ENCODE data around the gene CACNA1A.

CACNA1A gene

DNA sequence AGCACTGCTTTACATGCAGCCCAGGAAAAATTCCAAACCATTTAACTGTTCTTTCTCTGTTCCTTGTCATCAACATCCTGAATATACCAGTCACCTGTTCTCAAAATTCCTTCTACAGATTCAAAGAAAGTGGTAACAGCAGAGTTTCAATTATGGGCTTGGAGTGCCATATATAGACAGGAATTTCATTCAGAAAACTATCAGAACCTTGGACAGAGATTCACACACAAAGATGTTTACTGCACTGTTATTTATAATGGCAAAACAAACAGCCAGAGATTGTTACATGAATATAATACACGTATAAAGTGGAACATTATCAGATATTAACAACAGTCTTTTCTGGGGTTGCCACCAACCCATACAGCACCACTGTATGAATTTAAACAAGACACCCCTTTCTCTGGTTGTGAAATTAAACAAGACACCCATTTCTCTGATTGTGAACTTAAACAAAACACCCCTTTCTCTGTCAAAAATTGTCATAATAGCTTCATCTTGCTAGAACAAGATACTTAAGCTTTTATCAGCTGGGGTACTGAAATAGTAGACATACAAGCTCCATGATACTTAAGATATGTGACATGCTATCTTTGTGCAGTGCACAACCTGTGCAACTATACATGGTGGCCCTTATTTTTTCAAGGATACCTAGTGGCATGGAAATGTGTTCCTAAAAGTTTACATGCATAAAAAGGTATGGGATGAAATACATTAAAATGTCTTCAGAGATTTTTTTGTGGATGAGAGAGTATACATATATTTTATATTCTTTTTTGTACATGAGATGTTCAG lies 12.6 kb downstream of the CACNA1A start:
- DNase-seq (ENCODE audit: low read depth, low spot score): no peak

DNA sequence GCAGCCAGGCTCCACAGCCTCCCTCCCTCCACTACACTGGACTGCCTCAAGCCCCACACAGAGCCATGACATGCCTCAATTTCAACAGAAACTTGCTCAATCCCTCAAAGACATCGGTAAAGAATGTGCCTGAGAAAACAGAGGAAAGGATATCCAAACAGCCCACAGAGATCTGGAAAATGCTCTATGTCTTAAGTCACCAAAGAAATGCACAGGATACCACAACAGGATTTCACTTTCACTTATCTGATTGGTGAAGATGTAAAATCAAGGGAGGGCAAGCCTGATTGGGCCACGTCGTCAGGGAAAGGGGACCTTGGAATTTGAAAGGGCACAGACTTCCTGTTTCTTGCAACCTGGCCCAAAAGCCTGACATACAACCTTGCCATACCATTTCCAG lies 14.2 kb downstream of the CACNA1A start:
- DNase-seq (ENCODE audit: low read depth, low spot score): no peak

GRCh38 chr19:13487985-13488384 lies 18.3 kb downstream of the CACNA1A start:
- DNase-seq (ENCODE audit: low read depth, low spot score): no peak

DNA sequence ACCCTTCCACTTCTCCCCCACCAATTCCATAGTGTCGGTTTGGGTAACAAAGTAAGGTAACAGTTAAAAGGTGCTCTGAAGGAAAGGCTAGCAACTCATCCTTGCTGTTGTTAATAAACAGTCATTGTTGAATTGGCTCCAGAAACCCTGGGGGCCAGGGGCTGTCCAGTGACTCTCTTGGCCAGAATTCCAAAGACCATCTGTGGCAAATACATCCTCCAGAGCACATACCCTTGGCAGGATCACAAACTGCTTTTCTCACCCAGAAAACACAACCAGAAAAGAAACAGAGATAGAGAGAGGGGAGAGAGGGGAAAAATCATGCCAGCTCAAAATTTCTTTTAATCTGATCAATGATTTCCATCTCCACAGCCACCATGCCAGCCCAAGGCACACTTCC lies 22.1 kb downstream of the CACNA1A start:
- no peak for DNase-seq (ENCODE audit: low read depth, low spot score)

DNA sequence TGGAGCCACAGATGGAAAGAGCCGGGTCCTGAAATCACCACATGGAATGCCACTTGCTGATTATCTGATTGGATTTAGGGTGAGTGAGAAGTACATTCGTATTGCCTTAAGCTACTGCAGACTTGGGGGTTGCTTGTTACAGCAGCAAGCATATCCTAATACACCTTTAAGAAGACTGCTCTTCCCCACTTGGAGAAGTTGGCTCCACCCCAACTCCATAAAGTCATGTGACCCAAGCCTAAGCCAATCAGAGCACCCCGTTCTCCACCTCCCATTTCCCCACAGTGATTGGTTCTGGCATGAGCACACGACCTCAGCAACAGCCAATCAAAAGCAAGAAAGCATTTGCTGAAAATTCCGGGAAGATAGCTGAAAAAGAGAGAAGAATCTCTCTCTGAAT lies 23.1 kb downstream of the CACNA1A start:
- DNase-seq (ENCODE audit: low read depth, low spot score): no peak

GRCh38 chr19:13478576-13478975 lies 27.7 kb downstream of the CACNA1A start:
- DNase-seq (ENCODE audit: low read depth, low spot score): no peak

GRCh38 chr19:13476071-13476470 lies 30.2 kb downstream of the CACNA1A start:
- DNase-seq (ENCODE audit: low read depth, low spot score): no peak

- DNase-seq (ENCODE audit: low read depth, low spot score): no peak
Measured at GRCh38 chr19:13475044-13475443, 31.2 kb downstream of the CACNA1A start.

GRCh38 chr19:13466697-13467096 lies 39.6 kb downstream of the CACNA1A start:
- DNase-seq (ENCODE audit: low read depth, low spot score): no peak

DNA sequence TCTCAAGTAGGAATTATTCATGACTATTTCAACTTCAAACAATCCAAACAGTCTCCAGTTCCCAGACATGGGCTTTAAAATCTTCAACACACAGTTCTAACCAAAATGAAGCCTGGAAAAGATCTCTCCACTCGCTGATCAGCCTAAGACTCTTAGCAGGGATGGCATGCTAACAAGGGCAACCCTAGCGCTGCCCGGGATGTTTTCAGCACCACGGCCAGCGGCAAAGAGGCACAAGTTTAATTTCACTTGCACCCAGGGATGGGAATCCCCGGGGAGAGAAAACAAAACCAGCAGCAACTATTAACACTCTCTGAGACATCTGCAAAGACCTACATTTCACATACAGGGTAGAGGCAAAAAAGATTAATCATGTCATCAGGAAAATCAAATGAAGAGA lies 43.0 kb downstream of the CACNA1A start:
- DNase-seq (ENCODE audit: low read depth, low spot score): peak; percentile 8

DNA sequence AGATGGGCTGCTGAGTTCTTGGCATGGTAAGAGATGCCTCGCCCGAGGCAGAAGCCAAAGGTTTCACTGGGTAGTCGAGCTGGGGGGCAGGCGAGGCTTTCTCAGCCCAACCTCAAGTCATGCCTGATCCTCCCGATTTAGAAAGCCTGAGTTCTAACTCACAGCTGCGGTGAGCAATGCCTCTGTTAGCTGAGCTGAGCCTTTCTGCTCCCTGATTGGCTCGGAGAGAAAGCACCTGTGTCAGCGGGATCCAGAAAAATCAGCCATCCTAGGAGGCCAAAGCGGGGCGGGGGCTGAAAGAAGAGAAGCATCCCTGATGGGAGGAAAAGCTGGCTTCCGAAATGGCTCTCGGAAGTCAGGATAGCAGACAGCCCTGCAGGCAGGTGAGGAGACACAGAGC lies 44.7 kb downstream of the CACNA1A start:
- no peak for DNase-seq (ENCODE audit: low read depth, low spot score)

GRCh38 chr19:13460045-13460444 lies 46.2 kb downstream of the CACNA1A start:
- DNase-seq (ENCODE audit: low read depth, low spot score): peak; percentile 15

DNA sequence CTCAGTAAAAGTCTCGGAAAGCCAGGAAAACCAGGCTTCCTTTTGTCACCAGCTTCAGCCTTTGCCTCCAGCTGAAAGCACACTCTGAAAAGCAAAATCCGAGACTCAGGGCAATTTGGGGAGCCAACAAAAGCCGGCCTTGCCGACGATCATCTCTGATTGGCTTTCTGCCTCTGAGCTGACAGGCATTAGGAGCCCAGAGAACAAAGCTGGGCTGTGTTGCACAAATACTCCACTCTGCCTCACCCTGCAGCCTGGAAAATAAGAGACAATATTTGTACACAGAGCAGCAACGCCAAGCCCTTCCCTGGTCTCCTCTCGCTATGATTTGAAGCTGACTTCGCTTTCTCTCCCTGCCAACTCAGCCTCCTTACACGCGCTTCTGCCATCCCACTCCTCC lies 46.9 kb downstream of the CACNA1A start:
- peak; percentile 2 for DNase-seq (ENCODE audit: low read depth, low spot score)

GRCh38 chr19:13451434-13451995 lies 54.8 kb downstream of the CACNA1A start:
- DNase-seq (ENCODE audit: low read depth, low spot score): no peak

- no peak for DNase-seq (ENCODE audit: low read depth, low spot score)
Measured at GRCh38 chr19:13447978-13448377, 58.3 kb downstream of the CACNA1A start.

DNA sequence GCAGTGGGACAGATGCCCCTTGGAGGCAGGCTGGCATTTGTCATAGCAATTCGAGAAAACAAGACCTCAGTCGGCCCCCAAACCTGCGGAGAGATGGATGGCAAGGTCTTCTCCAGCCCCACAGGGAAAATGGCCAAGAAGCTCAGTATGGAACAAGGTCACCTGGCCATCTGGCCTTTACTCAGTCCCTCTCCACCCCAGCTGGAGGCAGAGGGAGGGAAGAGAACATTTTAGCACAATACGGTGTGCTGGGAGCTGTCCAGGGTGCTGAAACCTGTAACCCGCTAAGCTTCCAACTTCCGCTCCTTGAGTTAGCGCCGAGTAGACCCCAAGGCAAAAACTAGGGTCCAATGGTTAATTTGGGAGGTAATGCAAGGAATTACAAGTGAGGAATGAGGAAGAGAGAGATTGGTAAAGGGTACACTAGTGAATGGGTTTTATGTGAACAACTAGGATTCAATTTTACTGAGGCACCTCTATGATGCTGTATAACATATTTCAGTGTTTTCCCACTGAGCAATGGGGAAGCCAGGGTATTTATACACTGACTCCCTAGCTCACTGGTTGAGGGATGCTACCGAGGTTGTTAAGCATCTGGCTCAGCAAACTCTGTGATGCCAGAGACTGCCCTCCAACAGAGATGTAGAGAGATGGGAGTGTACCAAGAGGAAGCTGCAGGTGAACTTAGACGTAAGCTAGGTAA lies 64.3 kb downstream of the CACNA1A start:
- peak; percentile 75 for DNase-seq (ENCODE audit: low read depth, low spot score)

GRCh38 chr19:13437919-13438618 lies 68.2 kb downstream of the CACNA1A start:
- DNase-seq (ENCODE audit: low read depth, low spot score): no peak

DNA sequence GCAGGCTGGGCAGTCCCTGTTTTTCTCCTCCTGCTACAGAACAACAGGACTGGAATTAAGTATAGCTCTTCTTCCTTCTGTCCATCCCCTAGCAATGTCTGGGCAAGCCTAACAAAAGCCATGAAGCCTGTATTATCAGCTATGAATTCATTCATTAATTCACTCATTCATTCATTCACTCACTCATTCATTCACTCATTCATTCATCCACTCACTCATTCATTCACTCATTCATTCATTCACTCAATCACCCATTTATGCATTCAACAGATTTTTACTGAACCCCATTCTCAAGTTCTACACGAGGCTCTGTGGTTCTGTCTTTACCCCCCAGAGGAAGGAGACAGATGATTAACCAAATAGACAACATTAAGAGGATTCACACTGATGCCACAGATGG lies 69.9 kb downstream of the CACNA1A start:
- DNase-seq (ENCODE audit: low read depth, low spot score): no peak

DNA sequence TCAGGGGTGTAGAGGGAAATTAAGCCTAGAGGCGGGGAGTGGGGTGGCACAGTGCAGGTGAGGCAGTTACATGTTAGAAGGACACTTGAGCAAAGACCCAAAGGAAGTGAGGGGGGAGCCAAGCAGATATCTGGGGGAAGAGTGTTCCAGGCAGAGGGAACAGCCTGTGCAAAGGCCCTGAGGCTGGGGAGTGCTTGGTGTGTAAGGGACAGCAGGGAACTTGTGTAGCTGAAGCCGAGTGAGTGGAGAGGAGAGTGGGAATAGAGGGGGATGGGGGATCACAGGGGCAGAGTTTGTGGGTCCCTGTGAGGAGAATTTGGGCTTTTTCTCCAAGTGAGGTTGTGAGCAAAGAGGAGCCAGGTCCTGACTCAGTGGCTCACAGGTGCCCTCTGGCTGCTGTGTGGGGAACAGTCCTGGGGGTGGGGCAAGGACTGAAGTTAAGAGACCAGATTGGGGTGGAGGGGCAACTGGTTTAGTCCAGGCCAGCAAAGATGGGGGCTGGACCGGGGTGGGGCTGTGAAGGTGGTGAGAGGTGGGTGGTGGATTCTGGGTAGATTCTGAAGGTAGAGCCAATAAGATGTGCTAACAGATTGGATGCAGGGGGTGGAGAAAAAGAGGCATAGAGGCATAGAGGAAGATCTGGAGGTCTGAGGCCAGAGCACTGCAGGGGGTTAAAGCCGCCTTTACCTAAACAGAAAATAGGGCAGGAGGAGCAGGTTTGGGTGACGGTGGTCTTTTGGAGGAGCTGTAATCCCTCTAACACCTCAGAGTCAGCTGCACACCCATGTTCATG lies 75.3 kb downstream of the CACNA1A start:
- peak; percentile 47 for DNase-seq (ENCODE audit: low read depth, low spot score)

GRCh38 chr19:13429563-13429962 lies 76.7 kb downstream of the CACNA1A start:
- DNase-seq (ENCODE audit: low read depth, low spot score): no peak

GRCh38 chr19:13428352-13428751 lies 77.9 kb downstream of the CACNA1A start:
- DNase-seq (ENCODE audit: low read depth, low spot score): no peak

Data from ELF-1 (cell line).